Activated B cell treated with CpG ODN at 0.5 μM for 24 hours (primary cell): Measurements from ENCODE around the gene ANKS3. TPM values are rescaled to one million over a fixed set of nuclear protein-coding genes. Genes with fewer than 3 reads are reported as not detected.

Experiments
- ATAC-seq: fragments of 200-7000 bp; cut with Tn5 transposase; one replicate; pipeline ENCODE4 v1.10.0; 2021; ENCODE audit warnings: low read depth, mild to moderate bottlenecking, moderate library complexity
- CTCF ChIA-PET: fragments of 350-600 bp; sonication (Branson Sonifier 250); formaldehyde crosslinking; loops from one replicate; lab custom pipeline; 2021; ENCODE audit warnings: antibody characterized with exemption; lab: Charles Lee
- POLR2A ChIA-PET: fragments of 350-600 bp; sonication (Branson Sonifier 250); formaldehyde crosslinking; loops from one replicate; lab custom pipeline; 2021; ENCODE audit warnings: antibody characterized with exemption; lab: Charles Lee
- DNase-seq: peaks from one replicate; pipeline ENCODE4 v3.0.0; 2022
- H3K27ac Mint-ChIP-seq: one replicate; pipeline ENCODE4 v1.8.0; 2020; ENCODE audit warnings: mixed read lengths
- H3K27me3 Mint-ChIP-seq: one replicate; pipeline ENCODE4 v1.8.0; 2021; ENCODE audit warnings: mixed read lengths
- H3K36me3 Mint-ChIP-seq: one replicate; pipeline ENCODE4 v1.8.0; 2021; ENCODE audit warnings: low read depth, mixed read lengths
- H3K4me1 Mint-ChIP-seq: one replicate; pipeline ENCODE4 v1.8.0; 2021; ENCODE audit warnings: mixed read lengths
- H3K4me3 Mint-ChIP-seq: one replicate; pipeline ENCODE4 v1.8.0; 2020; ENCODE audit warnings: mild to moderate bottlenecking, mixed read lengths
- H3K9me3 Mint-ChIP-seq: one replicate; pipeline ENCODE4 v1.8.0; 2020; ENCODE audit warnings: mixed read lengths
- CTCF ChIP-seq: fragments of 200-600 bp; IDR thresholded peaks from one replicate; pipeline ENCODE4 v1.8.0; 2022; ENCODE audit warnings: antibody characterized with exemption, mild to moderate bottlenecking
- intact Hi-C: fragments of 100-400 bp; cut with micrococcal nuclease; formaldehyde crosslinking; loops from one replicate; pipeline ENCODE4 v1.15.1; 2024
- total RNA-seq: library from RNA; stranded (reverse); gene quantifications from 2 replicates; pipeline ENCODE4 v1.2.3, GENCODE V29; 2022

The ANKS3 gene
- total RNA-seq, 1 donor from 2014 or later, result 21.9 TPM

GRCh38 chr16:4703906-4704305, 30.2 kb downstream of the ANKS3 start:
- ATAC-seq (no peak), DNase-seq (no peak)
- no peak overlapping the region for H3K4me3 Mint-ChIP-seq
- H3K27me3 Mint-ChIP-seq, result no peaks in the 10 kb centered on the region
- peaks cover 56% of the 10 kb centered on the region for H3K36me3 Mint-ChIP-seq
- no peaks in the 10 kb centered on the region for H3K9me3 Mint-ChIP-seq
- no peak overlapping the region for H3K27ac Mint-ChIP-seq
- ChIA-PET POLR2A (no interaction called here), CTCF (no interaction called here)
- no peak for TF ChIP-seq CTCF
- intact Hi-C loops, result no loop called here
- no peaks in the 10 kb centered on the region for H3K4me1 Mint-ChIP-seq

- ChIA-PET POLR2A (no interaction called here), CTCF (no interaction called here)
- intact Hi-C loops, result no loop called here
- no peaks in the 10 kb centered on the region for H3K27me3 Mint-ChIP-seq
- no peak overlapping the region for H3K27ac Mint-ChIP-seq
- no peak for TF ChIP-seq CTCF
- H3K9me3 Mint-ChIP-seq, result no peaks in the 10 kb centered on the region
- no peaks in the 10 kb centered on the region for H3K4me1 Mint-ChIP-seq
- no peak overlapping the region for H3K4me3 Mint-ChIP-seq
- peaks cover 52% of the 10 kb centered on the region for H3K36me3 Mint-ChIP-seq
- DNase-seq (no peak), ATAC-seq (no peak)
These were observed 31.6 kb downstream of the ANKS3 start for GRCh38 chr16:4702466-4702808.

DNA sequence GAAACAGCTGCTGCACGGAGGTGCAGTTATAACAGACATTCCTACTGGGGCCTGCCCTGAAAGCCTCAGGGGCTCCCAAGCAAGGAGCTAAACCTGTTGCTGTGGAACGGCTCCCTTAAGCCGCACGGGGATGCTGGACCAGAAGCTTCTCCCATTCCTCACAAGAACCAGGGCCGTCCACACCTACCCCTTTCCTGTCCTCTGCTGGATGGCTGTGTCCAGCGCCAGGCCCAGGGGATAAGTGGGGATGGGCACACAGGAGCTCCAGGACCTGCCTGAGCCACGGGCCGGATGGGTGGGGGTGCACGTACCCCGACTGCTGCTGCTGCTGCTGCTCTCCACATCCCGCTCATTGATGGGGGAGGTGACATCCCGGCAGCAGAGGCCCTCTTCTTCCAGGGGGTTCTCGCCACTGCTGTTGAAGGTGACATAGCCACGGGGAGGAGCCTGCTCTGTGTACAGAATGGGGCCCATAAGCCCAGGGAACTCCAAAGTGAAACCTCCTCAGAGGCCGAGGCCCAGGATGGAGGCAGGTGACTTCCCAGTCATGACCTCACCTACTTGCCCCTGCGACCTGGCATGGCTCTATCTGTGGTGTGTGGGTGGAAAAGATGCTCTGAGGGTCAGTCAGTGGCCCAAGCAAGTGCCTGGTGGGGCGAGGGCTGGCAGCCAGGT, 32.1 kb downstream of the ANKS3 start:
- ChIA-PET CTCF (no interaction called here), POLR2A (no interaction called here)
- H3K4me1 Mint-ChIP-seq, result no peaks in the 10 kb centered on the region
- DNase-seq (no peak), ATAC-seq (no peak)
- no peaks in the 10 kb centered on the region for H3K9me3 Mint-ChIP-seq
- H3K4me3 Mint-ChIP-seq, result no peak overlapping the region
- H3K36me3 Mint-ChIP-seq, result peaks cover 52% of the 10 kb centered on the region
- no peak for TF ChIP-seq CTCF
- no peak overlapping the region for H3K27ac Mint-ChIP-seq
- intact Hi-C loops, result no loop called here
- no peaks in the 10 kb centered on the region for H3K27me3 Mint-ChIP-seq

DNA sequence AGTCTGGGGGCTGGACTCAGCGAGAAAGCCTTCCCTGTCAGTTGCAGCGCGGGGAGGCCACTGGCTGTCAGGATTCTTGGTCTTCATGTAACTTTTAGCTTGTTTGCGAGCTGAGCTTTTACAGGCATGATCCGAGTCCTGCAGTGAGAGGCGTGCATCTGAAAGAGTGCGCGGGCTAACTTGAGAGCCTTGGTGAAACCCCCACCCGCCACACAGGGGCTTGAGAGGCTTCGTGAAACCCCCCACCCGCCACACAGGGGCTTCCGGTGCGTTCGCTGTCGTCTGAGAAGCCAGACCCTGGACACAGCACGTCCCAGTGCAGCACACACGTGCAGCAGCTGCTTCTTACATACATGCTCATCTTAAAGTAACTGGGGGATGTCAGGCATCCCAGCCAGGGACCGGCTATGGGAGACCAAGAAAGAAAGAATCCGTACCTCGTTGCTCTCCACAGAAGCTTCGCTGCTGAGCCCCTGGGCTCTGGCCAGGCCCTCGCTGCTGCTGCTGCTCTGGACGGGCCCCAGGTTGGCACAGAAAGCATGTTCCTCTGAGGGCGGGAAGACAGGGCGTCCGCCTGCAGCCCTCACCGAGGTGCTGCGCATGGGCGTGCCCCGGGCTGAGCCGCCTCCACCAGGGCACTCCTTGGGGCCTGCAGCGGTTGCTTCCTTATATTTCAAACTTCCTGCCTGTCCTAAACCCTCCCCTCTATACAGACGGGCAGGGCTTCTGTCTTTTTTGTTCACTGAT, 32.9 kb downstream of the ANKS3 start:
- TF ChIP-seq CTCF, result no peak
- DNase-seq (no peak), ATAC-seq (no peak)
- H3K36me3 Mint-ChIP-seq, result peaks cover 50% of the 10 kb centered on the region
- H3K27me3 Mint-ChIP-seq, result no peaks in the 10 kb centered on the region
- ChIA-PET CTCF (no interaction called here), POLR2A (interaction anchor here (0.6 kb wide), 1 partner anchor 210 kb away, joined by 3 read pairs; no protein-coding TSS in a partner anchor)
- intact Hi-C loops, result no loop called here
- H3K4me1 Mint-ChIP-seq, result no peaks in the 10 kb centered on the region
- H3K4me3 Mint-ChIP-seq, result no peak overlapping the region
- no peak overlapping the region for H3K27ac Mint-ChIP-seq
- H3K9me3 Mint-ChIP-seq, result no peaks in the 10 kb centered on the region

GRCh38 chr16:4700380-4700996, 33.6 kb downstream of the ANKS3 start:
- peaks cover 57% of the 10 kb centered on the region for H3K36me3 Mint-ChIP-seq
- H3K27me3 Mint-ChIP-seq, result no peaks in the 10 kb centered on the region
- POLR2A ChIA-PET, result interaction anchor here (0.6 kb wide), 1 partner anchor 210 kb away, joined by 3 read pairs; no protein-coding TSS in a partner anchor
- H3K4me3 Mint-ChIP-seq, result no peak overlapping the region
- H3K27ac Mint-ChIP-seq, result no peak overlapping the region
- intact Hi-C loops, result no loop called here
- ATAC-seq (no peak), DNase-seq (no peak)
- TF ChIP-seq CTCF, result no peak
- CTCF ChIA-PET, result no interaction called here
- H3K4me1 Mint-ChIP-seq, result no peaks in the 10 kb centered on the region
- H3K9me3 Mint-ChIP-seq, result no peaks in the 10 kb centered on the region
